Fibroblast of peridontal ligament (primary cell): ENCODE data around the gene PLIN4.
A peak's percentile ranks its signal among the peaks of the same experiment; 100 is the strongest.

Source experiments
- DNase-seq: peaks from one replicate; pipeline ENCODE4 v3.0.0-alpha.2; 2010; ENCODE audit errors: extremely low read depth

PLIN4 gene

GRCh38 chr19:4524808-4525562, 6.7 kb upstream of the PLIN4 start:
- DNase-seq: peak; percentile 25

DNA sequence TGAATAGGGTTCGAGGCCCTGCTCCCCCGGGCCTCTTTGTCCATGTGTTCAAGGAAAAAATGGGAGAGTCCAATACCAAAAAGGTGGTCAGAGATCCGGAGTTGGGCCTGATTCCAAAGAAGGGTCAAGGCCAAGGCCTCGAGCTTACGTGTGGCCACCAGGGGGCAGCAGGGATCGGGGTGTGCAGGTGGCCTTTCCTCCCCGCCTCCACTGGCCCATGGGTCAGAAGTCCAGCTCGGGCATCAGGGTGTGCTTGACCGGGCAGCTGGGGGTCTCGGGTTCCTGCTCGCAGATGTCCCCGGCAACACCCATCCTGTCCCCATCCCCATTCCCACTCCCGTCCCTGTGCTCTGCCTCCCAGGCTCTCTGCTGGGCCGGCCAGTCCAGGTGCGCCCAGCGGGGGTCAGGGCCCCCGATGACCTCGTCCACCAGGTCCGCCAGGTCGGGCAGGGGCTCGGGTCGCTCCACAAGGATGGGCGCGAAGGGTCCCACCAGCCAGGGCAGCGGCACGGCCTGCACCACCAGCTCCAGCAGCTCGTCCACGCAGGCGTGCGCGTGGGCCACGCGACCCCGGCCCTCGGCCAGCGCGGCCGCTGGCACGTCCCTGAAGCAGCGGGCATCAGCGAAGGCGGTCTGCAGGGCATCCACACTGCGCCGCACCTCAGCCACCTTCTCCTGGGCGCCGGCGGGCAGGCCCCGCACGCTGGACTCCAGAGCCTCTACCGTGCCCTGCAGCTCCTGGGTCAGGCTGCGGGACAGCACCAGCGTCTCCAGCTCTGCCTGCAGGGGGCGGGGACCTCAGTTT, 5.2 kb upstream of the PLIN4 start:
- DNase-seq: no peak

- DNase-seq: no peak
Measured at GRCh38 chr19:4522291-4523002, 4.2 kb upstream of the PLIN4 start.

- no peak for DNase-seq
Measured at GRCh38 chr19:4521888-4522242, 3.6 kb upstream of the PLIN4 start.

GRCh38 chr19:4521170-4521887, 3.0 kb upstream of the PLIN4 start:
- DNase-seq: no peak

DNA sequence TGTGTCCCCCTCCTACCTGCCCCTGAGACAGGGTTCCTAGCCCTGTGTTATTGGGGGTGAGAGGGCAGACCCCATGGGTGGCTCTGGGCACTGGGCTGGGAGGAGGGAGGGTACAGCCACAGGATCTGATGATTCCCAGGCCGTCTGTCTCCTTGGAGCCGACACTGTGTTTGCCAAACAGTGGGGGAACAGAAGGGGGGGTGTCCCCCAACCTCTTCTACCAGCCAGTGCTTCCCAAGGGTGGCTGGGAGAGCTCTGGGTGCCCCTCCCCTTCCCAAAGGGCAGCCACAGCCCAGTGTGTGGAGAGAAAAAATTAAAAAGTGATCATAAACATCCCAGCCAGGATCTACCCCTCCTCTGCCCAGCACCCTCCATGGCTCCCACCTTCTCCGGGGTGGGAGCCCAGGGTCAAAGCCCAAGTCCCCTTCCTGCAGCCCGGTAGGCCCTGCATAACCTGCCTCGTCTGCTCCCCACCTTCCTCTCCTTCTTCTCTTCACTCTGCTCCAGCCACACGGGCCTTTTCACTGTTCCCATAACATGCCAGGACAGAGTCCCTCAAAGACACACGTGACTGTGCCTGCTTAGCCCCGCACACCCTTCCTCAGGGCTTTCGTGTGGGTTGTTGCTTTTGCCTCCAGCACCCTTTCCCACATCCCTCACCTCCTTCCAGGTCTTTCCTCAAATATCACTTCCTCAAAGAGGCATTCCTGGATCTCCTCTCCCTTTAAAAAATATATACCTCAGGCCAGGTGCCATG, 1.4 kb upstream of the PLIN4 start:
- DNase-seq: peak; percentile 29

GRCh38 chr19:4519172-4519496, 848 bp upstream of the PLIN4 start:
- DNase-seq: no peak

GRCh38 chr19:4517451-4518057, 732 bp downstream of the PLIN4 start:
- DNase-seq: no peak

- no peak for DNase-seq
Measured at GRCh38 chr19:4516939-4517300, 1.4 kb downstream of the PLIN4 start.

- DNase-seq: no peak
Measured at GRCh38 chr19:4516199-4516938, 1.9 kb downstream of the PLIN4 start.

- no peak for DNase-seq
Measured at GRCh38 chr19:4515732-4516131, 2.6 kb downstream of the PLIN4 start.

DNA sequence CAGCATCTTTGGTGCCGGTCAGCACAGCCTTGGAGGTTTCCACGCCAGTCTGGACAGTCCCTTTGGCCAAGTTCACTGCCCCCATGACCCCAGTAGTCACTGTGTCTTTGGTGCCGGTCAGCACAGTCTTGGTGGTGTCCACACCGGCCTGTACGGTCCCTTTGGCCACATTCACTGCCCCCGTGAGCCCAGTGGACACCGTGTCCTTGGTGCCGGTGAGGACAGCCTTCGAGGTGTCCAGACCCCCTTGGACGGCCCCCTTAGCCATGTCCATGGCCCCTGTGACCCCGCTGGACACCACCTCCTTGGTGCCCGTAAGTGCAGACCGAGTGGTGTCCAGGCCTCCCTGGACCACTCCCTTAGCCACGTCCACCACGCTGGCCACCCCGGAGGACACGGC, 5.0 kb downstream of the PLIN4 start:
- DNase-seq: no peak

DNA sequence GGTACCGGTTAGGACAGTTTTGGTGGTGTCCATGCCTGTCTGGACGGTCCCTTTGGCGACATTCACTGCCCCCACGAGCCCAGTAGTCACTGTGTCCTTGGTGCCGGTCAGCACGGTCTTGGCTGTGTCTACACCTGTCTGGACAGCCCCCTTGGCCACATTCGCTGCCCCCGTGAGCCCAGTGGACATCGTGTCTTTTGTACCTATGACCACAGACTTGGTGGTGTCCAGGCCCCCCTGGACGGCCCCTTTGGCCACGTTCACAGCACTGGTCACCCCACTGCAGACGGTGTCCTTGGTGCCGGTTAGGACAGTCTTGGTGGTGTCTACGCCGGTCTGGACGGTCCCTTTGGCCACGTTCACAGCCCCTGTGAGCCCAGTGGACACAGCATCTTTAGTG, 6.2 kb downstream of the PLIN4 start:
- DNase-seq: no peak

DNA sequence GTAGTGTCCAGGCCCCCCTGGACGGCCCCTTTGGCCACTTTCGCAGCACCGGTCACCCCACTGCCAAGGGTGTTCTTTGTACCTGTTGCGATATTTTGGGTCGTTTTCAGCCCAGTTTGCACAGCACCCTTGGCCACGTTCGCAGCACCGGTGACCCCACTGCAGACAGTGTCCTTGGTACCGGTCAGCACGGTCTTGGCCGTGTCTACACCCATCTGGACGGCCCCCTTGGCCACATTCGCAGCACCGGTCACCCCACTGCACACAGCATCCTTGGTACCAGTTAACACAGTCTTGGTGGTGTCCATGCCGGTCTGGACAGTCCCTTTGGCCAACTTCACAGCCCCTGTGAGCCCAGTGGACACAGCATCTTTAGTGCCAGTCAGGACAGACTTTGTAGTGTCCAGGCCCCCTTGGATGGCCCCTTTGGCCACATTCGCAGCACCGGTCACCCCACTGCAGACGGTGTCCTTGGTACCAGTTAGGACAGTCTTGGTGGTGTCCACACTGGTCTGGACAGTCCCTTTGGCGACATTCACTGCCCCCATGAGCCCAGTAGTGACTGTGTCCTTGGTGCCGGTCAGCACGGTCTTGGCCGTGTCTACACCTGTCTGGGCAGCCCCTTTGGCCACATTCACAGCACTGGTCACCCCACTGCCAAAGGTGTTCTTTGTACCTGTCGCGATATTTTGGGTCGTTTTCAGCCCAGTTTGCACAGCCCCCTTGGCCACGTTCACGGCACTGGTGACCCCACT, 6.8 kb downstream of the PLIN4 start:
- no peak for DNase-seq

DNA sequence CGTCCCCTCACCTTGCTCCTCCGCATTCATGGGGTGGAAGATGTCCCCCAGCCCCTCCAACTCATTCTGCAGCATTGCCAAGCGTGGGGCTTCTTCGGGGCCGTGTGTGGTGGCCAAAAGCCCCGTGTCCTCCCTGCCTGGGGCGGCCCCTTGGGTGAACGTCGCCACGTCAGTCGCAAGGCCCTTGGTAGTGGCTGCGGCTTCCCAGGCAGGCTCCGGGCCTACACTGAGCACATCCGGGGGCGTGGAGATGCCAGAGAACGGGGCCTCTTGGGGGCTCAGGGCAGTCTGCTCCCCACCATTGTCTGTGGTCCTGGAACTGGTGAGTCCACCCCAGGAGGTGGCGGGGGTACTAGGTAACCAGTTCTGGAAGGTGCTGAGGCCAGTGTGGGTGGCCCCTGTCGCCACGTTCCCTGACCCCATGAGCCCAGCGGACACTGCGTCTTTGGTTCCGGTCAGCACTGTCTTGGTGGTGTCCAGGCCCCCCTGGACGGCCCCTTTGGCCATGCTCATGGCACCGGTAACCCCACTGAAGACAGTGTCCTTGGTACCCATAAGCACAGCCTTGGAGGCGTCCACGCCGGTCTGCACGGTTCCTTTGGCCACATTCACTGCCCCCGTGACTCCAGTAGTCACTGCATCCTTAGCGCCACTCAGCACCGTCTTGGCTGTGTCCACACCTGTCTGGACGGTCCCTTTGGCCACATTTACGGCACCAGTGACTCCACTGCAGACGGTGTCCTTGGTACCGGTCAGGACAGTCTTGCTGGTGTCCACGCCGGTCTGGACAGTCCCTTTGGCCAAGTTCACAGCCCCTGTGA, 7.6 kb downstream of the PLIN4 start:
- DNase-seq: no peak

GRCh38 chr19:4508698-4509097, 9.6 kb downstream of the PLIN4 start:
- DNase-seq: no peak

DNA sequence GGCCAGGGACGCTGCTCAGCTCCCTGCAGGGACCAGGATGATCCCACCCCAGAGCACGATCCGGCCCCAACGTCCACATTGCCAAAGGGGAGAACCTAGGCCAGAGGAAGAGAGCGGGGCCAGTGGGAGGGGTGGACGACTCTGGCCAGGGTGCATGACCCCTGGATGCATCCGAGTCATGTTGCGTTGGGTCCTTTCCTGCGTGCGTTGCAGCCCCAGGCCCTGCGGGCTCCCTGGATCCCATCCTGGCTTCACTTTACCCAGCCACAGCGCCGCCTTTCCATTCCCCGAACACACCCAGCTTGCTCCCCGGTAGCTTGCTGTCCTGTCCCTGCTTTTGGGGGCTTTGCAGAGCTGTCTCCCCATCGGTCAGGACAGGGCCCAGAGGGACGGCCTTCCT, 10.5 kb downstream of the PLIN4 start:
- no peak for DNase-seq

DNA sequence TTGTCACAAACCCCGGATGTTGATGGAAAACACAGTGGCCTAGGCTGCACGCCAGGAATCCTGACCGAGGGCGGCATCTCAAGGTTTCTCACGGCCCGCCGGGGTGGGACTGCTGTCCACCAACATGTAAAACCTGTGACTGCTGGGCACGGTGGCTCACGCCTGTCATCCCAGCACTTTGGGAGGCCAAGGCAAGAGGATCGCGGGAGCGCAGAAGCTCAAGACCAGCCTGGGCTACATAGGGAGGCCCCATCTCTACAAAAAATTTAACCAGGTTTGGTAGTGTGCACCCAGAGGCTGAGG, 11.2 kb downstream of the PLIN4 start:
- no peak for DNase-seq
